GM21717 (cell line): ENCODE results near the gene TOPAZ1.

ENCODE experiments used
- ATAC-seq: cut with Tn5 transposase; IDR thresholded peaks from one replicate; pipeline ENCODE4 v1.9.1; 2021; ENCODE audit warnings: mild to moderate bottlenecking, moderate library complexity; ENCODE audit not compliant: unreplicated experiment

TOPAZ1 gene

DNA sequence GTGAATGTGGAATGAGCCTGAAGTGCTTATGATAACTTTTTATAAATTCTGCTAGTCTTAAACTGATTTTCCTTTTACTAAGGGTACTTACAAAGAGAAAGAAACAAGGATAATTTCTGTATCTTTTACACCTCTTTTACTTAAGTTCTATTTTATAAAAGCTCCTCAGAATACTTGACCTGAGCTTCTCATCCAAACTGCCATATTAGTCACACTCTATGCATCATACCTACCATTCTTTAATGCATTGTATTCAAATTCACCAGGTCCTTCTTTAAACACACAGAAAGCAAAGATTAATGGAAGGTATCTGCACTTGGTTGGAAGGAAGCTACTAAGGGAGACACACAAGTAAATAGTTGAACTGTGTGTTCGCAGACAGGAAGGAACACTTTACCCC lies 1.6 kb upstream of the TOPAZ1 start:
- ATAC-seq: no peak

DNA sequence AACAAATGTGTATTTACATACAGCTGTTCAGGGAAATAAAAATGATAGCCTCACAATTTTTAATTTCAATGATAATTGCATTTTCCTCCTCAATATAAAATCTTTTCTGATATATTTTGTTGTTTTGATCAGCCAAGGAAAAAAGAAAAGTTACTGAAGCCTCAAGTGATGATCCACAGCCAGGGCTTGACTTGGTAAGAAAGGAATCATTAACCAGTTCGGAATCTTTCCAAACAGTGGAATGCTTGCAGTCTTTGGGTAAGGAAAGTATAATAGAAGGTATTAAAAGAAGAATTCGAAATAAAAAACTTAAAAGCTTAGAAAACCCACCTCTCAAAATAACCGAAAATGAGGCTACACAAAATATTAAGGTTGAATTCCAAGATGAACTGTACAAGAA lies 1.0 kb downstream of the TOPAZ1 start:
- no peak for ATAC-seq

DNA sequence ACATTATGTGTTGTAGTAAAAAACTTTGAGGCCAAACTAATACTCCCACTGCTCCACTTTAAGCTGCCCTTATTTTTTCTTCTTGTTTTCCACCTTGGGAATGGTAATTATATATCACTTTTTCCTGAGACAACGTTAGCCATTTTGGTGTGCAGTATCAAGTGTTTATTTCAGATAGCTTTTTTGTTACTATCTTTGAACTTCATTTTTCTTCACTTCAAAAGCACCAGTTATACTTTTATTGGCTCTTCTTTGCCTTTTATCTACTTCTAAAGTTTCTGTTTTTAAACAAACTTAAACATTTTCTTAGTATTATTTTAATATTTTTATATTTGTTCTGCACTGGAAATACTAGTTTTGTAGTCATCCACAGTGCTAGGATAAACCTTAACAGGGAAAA lies 6.5 kb downstream of the TOPAZ1 start:
- no peak for ATAC-seq

DNA sequence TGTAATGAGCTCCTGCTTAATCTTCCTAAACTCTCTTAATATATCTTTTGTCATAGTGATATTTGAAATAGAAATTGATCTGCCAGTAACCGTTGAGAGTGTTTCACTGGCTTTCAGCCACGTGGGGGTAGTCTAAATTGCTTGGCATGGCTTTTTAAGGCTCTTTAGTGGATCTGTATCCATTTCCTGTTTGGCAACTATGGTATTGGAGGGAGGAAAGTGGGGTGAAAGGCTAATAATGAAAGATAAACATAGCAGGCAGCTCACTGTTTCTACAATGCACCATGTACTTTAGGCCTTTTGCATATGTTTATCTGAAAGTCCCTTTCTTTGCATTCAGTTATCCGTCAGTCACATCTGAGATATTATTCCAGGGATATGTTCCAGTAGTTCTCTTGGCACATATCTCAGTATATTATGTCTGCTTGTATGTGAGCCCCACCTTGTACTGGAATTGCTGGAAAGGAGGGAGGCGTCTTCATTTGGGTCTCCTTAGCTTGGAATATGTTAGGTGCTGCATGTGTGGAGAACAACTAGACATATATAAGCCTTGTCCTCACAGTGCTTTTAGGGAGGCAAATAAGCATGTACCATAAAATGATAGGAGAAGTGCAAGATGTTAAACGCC lies 10.8 kb downstream of the TOPAZ1 start:
- ATAC-seq: no peak

DNA sequence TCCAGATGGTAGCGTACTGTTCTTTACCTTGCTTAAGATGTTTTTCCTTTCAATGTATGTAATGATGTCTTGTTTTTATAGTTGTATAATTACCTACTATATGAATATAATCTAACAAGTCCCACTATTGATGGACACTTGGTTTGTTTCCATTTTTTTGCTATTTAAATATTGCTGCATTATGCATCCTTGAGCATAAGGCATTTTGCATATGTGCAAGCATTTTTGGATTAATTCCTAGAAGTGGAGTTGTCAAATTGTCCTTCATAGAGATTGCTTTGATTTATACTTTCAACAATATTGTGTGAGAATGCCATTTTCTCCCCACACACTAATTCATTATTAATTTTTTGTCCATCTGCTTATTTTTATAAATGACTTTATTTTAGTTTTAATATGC lies 17.7 kb downstream of the TOPAZ1 start:
- no peak for ATAC-seq

DNA sequence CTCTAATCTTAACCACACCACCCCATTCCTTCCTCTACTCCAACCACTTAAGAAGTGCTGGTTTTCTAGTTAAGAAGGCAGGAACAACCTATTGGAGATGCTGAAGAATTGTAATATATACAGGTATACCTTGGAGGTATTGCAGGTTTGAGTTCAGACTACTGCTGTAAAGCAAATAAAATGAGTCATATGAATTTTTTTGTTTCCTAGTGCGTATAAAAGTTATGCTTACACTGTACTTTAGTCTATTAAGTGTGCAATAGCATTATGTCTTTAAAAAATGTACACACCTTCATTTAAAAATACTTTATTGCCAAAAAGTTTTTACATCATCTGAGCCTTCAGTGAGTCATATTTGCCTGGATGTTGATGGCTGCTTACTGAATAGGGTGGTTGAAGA lies 22.5 kb downstream of the TOPAZ1 start:
- ATAC-seq: no peak

DNA sequence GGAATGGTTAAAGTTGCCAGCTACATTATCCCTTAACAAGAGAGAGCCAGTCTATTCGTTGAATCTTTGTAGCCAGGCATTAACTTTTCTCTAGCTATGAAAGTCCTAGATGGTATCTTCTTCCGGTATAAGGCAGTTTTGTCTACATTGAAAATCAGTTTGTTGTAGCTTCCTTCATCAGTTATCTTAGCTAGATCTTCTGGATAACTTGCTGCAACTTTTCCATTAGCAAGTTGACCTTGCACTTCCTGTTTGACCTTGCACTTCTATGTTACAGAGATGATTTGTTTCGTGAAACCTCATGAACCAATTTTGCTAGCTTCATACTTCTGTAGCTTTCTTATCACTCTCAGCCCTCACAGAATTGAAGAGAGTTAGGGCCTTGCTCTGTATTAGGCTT lies 24.1 kb downstream of the TOPAZ1 start:
- ATAC-seq: no peak

DNA sequence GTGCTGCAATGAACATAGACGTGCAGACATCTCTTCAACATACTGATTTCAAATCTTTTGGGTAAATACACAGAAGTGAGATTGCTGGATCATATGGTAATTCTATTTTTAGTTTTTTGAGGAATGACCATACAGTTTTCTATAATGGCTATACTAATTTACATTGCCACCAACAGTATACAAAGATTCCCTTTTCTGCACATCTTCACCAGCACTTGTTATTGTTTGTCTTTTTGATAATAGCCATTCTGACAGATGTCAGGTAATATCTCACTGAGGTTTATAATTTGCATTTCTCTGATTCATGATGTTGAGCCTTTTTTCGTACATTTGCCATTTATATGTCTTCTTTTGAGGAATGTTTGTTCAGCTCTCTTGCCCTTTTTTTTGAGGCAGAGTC lies 30.5 kb downstream of the TOPAZ1 start:
- no peak for ATAC-seq

DNA sequence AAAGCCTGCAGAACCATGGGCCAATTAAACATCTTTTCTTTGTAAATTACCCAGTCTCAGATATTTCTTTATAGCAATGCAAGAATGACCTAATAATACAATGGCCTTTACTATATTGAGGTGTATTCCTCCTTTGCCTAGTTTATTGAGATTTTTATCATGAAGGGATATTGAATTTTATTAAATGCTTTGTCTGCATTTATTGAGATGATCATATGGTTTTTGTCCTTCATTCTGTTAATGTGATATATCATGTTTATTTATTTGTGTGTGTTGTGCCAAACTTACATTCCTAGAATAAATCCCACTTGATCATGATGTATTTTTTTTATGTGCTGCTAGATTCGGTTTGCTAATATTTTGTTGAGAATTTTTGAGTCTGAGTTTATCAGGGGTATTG lies 36.2 kb downstream of the TOPAZ1 start:
- no peak for ATAC-seq

DNA sequence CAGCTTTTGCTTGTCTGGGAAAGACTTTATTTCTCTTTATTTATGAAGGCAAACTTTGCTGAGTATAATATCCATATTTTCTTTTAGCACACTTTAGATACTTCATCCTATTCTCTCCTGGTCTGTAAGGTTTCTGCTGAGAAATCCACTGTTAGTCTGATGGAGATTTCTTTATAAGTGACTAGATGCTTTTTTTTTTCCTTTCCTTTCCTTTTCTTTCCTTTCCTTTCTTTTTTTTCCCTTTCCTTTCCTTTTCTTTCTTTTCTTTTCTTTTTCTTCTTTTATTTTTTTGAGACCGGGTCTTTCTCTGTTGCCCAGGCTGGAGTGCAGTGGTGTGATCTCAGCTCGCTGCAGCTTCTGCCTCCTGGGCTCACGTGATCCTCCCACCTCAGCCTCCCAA lies 38.4 kb downstream of the TOPAZ1 start:
- ATAC-seq: no peak

DNA sequence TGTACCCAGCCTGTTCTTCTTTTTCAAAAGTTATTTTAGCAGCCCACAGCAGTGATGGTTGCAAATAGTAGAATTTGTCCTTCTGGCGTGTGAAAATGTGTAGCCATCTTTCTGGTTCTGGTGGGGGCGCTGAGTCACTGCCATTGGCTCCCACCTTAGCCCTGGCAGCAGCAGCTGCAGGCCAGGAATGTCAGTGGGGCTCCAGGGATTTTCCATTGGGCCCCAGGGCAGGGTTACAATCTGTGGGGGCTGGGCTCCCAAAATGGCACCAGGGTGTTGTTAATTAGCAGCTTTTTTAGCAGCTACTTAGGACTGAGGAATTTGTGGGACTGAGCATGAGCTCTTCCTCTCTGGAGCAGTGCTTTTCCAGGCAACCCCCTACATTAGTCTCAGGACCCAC lies 38.9 kb downstream of the TOPAZ1 start:
- no peak for ATAC-seq

DNA sequence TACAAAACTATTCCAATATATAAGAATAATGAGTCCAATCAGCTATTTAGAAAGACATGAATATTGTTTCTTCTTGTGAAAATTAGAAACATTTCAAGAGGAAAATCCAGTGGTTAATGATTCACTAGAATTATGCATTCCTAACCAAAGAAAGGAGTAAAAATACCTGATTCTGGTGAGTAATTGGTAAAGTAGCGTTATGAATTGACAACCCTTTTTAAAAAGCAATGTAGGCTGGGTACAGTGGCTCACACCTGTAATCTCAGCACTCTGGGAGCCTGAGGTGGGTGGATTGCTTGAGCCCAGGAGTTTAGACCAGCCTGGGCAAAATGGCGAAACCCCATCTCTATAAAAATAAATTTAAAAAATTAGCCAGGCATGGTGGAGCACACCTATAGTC lies 43.3 kb downstream of the TOPAZ1 start:
- no peak for ATAC-seq

DNA sequence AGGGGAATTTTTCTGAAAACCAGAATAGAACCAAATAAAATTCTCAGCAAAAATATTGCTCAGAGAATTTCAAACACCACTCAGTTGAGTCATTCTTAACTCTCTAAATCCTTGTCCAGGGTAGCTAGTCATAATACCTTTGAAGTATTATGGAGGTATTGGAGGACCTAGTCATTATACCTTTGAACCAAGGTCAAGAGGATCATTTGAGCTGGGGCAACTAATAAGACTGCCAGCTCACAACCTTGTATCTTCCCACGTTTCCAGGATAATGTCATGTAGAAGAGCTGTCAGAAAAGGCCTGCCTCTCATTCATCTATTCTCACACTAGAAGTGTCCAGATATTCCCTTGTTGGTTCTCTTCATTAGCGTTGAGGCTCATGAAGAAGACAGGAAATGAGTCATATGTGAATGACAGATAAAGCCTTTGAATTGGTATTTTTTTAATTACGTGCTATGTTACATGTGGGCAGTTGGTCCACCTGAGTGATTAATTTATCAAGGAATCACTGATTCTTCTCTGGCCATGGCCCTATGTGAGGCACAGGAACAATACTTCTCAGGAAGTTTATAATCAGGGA lies 48.3 kb downstream of the TOPAZ1 start:
- ATAC-seq: no peak

DNA sequence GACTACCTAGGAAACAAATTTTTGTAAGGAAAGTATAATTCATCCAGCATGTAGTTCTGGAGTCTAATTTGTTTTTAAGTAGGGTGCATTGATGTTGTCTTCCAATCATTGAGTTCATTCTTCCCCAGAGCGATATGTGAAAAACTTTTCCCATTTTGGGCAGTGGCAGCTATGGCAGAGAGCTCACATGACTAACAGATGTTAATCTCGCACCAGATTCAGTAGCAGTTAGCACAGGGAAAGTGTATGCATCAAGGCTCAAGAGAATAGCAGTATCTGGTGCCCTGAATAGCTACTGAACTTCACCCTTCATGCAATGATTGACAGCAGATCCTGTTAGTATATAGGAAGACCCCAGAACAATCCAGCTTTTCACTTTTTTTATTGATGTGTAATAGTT lies 50.6 kb downstream of the TOPAZ1 start:
- no peak for ATAC-seq

DNA sequence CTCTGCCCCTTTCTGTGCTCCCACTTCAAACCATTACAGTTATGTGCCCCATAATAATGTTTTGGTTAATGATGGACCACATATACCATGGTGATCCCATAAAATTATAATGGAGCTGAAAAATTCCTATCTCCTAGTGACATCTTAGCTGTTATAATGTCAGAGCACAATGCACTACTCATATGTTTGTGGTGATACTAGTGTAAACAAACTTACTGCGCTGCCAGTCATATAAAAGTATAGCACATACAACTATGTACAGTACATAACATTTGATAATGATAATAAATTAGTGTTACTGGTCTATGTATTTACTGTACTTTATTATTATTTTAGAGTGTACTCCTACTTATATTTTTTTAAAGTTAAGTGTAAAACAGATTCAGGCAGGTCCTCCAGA lies 51.3 kb downstream of the TOPAZ1 start:
- ATAC-seq: no peak

DNA sequence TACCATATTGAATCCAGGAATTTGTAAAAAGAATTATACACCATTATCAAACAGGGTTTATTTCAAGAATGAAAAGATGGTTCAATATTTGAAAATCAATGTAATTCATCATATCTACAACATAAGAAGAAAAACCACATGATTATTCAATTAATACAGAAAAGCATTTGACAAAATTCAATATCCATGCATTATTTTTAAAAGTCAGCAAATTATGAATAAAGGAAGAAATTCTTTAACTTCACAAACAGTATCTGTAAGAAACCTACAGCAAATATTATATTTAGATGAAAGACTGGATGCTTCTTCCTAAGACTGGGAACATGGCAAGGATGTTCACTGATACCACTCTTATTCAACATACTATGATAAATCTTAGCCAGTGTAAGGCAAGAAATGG lies 55.6 kb downstream of the TOPAZ1 start:
- ATAC-seq: no peak

DNA sequence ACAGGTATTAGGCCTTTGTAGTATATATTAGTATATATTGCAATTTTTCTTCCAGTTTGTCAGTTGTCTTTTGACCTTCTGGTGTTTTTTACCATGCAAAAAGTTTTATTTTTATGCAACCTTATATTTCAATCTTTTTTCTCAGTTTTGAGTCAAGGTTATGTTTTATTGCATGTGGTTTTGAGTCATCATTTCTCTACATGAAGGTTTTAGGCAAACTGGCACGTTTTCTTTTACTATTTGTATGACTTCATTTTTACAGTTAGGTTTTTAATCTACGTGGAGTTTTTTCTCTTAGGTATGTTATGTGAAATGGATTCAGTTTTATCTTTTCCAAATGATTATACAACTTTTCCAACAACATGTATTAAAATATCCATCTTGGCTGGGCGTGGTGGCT lies 60.1 kb downstream of the TOPAZ1 start:
- no peak for ATAC-seq

DNA sequence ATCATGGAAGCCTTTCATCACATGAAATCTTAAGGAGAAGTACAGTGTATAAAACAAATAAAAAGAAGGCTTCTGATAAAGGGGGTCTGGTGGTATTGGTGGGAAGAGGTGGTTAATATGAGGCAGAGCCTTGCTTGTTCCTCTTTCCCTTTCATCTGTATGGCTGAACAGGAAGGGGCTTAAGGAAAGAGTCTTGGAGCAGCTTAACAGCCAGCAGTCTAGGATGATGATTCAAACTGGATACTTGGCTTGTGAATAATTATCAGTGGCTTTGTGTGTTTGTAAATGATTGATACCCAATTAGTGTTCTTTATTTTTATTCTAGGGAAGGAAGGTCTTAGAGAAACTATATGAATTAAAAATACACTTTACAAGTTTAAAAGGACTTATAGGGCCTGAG lies 67.8 kb downstream of the TOPAZ1 start:
- ATAC-seq: no peak

DNA sequence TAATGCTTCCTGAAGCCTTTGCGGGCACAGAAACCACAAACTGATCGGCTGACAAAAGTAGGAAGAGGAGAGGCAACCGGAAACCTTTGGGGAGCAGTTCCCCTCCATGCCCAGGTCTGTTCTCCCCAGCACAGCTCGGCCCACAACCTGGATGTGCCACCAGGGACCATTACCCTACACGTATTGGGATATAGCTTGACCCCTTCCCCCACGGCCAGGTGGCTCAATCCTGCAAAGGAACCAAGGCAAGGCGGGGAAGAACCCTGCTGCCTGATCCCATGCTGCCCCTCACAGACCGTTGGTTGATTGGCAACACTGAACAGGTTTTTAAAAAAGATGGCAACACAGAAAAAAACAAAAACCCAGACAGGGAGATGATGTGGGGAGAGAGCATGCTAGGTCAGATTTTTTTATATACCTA lies 77.2 kb downstream of the TOPAZ1 start:
- ATAC-seq: no peak

DNA sequence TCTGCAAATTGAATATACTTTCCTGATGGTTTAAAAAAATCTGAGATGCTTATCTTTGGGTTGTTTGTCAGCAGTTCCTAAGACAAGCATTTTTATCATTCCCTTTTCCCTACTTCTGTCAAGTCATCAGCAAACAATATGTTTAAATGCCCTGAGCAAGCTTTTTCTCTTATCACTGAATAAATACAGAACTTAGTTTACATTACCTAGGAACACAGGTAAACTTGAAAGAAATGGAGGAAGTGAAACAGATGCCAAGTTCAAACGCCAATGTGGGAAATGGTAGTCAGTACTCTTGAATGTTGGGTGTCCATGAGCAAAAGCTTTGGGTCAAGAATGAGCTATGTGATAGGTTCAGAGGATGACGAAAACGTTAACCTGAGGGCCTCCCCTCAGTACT lies 79.6 kb downstream of the TOPAZ1 start:
- no peak for ATAC-seq

DNA sequence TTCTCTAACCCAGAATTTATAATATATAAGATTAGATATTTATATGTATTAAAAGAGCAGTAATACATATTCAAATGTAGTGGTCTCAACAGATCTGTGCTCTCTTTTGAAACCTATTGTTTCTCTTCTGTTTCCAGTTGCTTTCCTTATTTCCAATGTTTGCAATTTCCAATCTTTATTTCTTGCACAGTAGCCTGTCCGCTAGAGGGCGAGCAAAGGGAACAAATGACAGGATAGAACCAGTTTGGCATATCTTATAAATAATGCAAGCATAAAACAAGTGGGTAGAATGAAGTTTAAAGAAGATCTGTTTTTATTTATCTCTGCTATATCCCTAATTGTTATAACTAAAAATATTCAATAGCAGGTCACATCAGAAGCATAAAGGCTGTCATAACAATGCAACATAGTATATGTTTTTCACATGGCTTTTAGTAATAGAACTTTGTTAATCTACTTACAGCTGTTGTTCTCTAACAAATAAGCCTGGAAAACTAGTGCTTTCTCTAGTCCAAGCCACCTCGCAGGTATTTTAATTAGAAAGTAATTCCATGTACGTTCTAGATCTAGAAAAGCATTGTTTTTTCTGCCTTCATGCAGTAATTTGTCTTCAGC lies 81.8 kb downstream of the TOPAZ1 start:
- no peak for ATAC-seq

DNA sequence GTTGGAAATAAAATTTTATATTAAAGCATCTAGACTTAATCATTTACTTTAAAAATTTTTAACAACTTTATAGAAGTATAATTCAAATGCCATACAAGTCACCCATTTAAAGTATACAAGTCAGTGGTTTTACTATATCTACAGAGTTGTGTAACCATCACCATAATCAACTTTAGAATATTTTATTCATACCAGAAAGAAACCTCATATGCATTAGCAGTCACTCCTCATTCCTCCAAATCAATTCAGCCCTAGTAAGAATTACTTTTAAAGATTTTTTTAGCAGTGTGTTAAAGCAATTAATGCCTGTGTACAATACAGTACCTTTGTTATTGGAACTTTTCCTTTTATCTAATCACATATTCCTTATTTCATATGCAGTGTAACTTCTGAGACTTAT lies 82.9 kb downstream of the TOPAZ1 start:
- ATAC-seq: no peak

DNA sequence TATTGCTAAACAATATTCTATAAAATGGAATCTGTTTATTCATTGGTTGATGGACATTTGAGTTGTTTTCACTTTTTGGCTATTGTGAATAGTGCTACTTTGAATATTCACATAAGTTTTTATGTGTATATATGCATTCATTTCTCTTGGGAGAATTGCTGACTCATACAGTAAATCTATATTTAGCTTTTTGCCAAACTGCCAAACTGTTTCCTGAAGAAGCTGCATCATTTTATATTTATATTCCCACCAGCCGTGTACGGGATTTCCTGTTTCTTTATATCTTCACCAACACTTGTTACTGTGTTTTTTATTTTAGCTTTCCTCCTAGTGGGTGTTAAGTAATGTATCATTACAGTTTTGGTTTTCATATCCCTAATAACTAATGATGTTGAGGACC lies 84.3 kb downstream of the TOPAZ1 start:
- ATAC-seq: no peak
